Activated T-cell treated with anti-CD3 and anti-CD28 coated beads for 4 hours (primary cell): Measurements from ENCODE around the gene HLF.
A peak's percentile ranks its signal among the peaks of the same experiment; 100 is the strongest.

Experiments
- DNase-seq: peaks from one replicate; pipeline ENCODE4 v3.0.0-alpha.2; 2020

Gene HLF

GRCh38 chr17:55264645-55265298, at the start of gene HLF:
Gene HLF, plus strand, starts transcription at chr17:55264960. Its CDS starts 525 bp downstream, at chr17:55265485.
- DNase-seq, result peak; percentile 52

- DNase-seq, result no peak
These were observed 49.0 kb upstream of the HLF start for GRCh38 chr17:55215711-55216110.

GRCh38 chr17:55216888-55217287, 47.9 kb upstream of the HLF start:
- no peak for DNase-seq

GRCh38 chr17:55219459-55219858, 45.3 kb upstream of the HLF start:
- DNase-seq, result no peak

GRCh38 chr17:55219934-55220333, 44.8 kb upstream of the HLF start:
- no peak for DNase-seq

- no peak for DNase-seq
These were observed 41.2 kb upstream of the HLF start for GRCh38 chr17:55223524-55223923.

- DNase-seq, result no peak
These were observed 40.0 kb upstream of the HLF start for GRCh38 chr17:55224746-55225145.

GRCh38 chr17:55225237-55225636, 39.5 kb upstream of the HLF start:
- no peak for DNase-seq

- DNase-seq, result no peak
These were observed 36.0 kb upstream of the HLF start for GRCh38 chr17:55228683-55229192.

GRCh38 chr17:55229276-55229675, 35.5 kb upstream of the HLF start:
- DNase-seq, result no peak

GRCh38 chr17:55230716-55231115, 34.0 kb upstream of the HLF start:
- DNase-seq, result no peak

- DNase-seq, result no peak
These were observed 30.9 kb upstream of the HLF start for GRCh38 chr17:55233840-55234239.

GRCh38 chr17:55236316-55236715, 28.4 kb upstream of the HLF start:
- DNase-seq, result no peak

GRCh38 chr17:55237268-55237667, 27.5 kb upstream of the HLF start:
- no peak for DNase-seq

GRCh38 chr17:55237841-55238178, 26.9 kb upstream of the HLF start:
- no peak for DNase-seq

- DNase-seq, result peak; percentile 80
These were observed 26.4 kb upstream of the HLF start for GRCh38 chr17:55238179-55238930.

GRCh38 chr17:55238931-55239297, 25.8 kb upstream of the HLF start:
- no peak for DNase-seq

- DNase-seq, result no peak
These were observed 23.7 kb upstream of the HLF start for GRCh38 chr17:55241097-55241496.

GRCh38 chr17:55242476-55242875, 22.3 kb upstream of the HLF start:
- DNase-seq, result no peak

- DNase-seq, result no peak
These were observed 18.8 kb upstream of the HLF start for GRCh38 chr17:55245986-55246385.

- DNase-seq, result no peak
These were observed 18.2 kb upstream of the HLF start for GRCh38 chr17:55246583-55246982.

- DNase-seq, result no peak
These were observed 16.7 kb upstream of the HLF start for GRCh38 chr17:55248077-55248476.

- no peak for DNase-seq
These were observed 14.9 kb upstream of the HLF start for GRCh38 chr17:55249861-55250260.

- DNase-seq, result no peak
These were observed 10.4 kb upstream of the HLF start for GRCh38 chr17:55254375-55254774.
